Liver (tissue), 9 donors: ENCODE data around the gene MERTK. TPM values are rescaled to one million over a fixed set of nuclear protein-coding genes. Genes with fewer than 3 reads are reported as not detected.
A peak's percentile ranks its signal among the peaks of the same experiment; 100 is the strongest.
"Not testable (repeated sequence)": the region's sequence is repeated elsewhere in the genome, so short reads cannot be mapped to it uniquely, and the experiment has no call there.

Source experiments
- DNase-seq: peaks from one replicate; pipeline ENCODE4 v3.0.0-alpha.2; 2017; ENCODE audit warnings: low spot score
- H3K27ac ChIP-seq, 2 donors: one replicate each; pipeline ENCODE4 v1.7.0; 2013; ENCODE audit warnings: inconsistent platforms in 2 of 2, low read length in 2 of 2, control low read depth in 1 of 2, low read depth in 1 of 2, mild to moderate bottlenecking in 1 of 2
- H3K27me3 ChIP-seq, 4 donors: one replicate each; pipeline versions ENCODE4 v1.6.1 to v1.7.0; 2013; ENCODE audit warnings: low read length in 3 of 4, inconsistent platforms in 1 of 4, mild to moderate bottlenecking in 1 of 4, moderate library complexity in 1 of 4; ENCODE audit not compliant: control insufficient read depth in 4 of 4, insufficient read depth in 4 of 4
- H3K36me3 ChIP-seq, 4 donors: one replicate each; pipeline versions ENCODE4 v1.6.1 to v1.7.0; 2013; ENCODE audit warnings: low read length in 3 of 4, mild to moderate bottlenecking in 3 of 4, low read depth in 1 of 4, moderate library complexity in 1 of 4; ENCODE audit not compliant: control insufficient read depth in 4 of 4, insufficient read depth in 3 of 4
- H3K4me1 ChIP-seq, 4 donors: one replicate each; pipeline versions ENCODE4 v1.6.1 to v1.7.0; 2013; ENCODE audit warnings: low read length in 3 of 4, mild to moderate bottlenecking in 3 of 4, moderate library complexity in 1 of 4; ENCODE audit not compliant: control insufficient read depth in 4 of 4, insufficient read depth in 4 of 4
- H3K4me3 ChIP-seq, 3 donors: one replicate each; pipeline versions ENCODE4 v1.6.1 to v1.7.0; 2013; ENCODE audit warnings: low read length in 3 of 3, control low read depth in 1 of 3, low read depth in 1 of 3, mild to moderate bottlenecking in 1 of 3
- H3K9ac ChIP-seq, 2 donors: one replicate each; pipeline ENCODE4 v1.7.0; 2013; ENCODE audit warnings: low read length in 2 of 2, mild to moderate bottlenecking in 2 of 2, moderate library complexity in 2 of 2, control low read depth in 1 of 2, low read depth in 1 of 2
- H3K9me3 ChIP-seq, 4 donors: one replicate each; pipeline versions ENCODE4 v1.6.1 to v1.7.0; 2013; ENCODE audit warnings: low read length in 3 of 4; ENCODE audit not compliant: control insufficient read depth in 4 of 4
- ATF3 ChIP-seq: IDR thresholded peaks from 2 replicates; pipeline ENCODE4 v1.6.1; 2016; ENCODE audit warnings: antibody characterized with exemption
- CTCF ChIP-seq: fragments of 150-350 bp; IDR thresholded peaks from 2 replicates; pipeline ENCODE4 v1.5.1; 2017; ENCODE audit warnings: improper control_type of control experiment, low read depth, low read length; ENCODE audit not compliant: missing input control
- EGR1 ChIP-seq, 2 donors: IDR thresholded peaks; 2 replicates each; pipeline ENCODE4 v1.6.1; 2016 to 2018; ENCODE audit warnings: antibody characterized with exemption in 2 of 2, low read depth in 2 of 2
- FOXA1 ChIP-seq: IDR thresholded peaks from 2 replicates; pipeline ENCODE4 v1.6.1; 2016; ENCODE audit warnings: antibody characterized with exemption
- GABPA ChIP-seq, 2 donors: IDR thresholded peaks in 1 of 2; conservative IDR thresholded peaks in 1 of 2; 2 replicates each; pipeline ENCODE4 v1.6.1; 2016; ENCODE audit warnings: antibody characterized with exemption in 2 of 2, mild to moderate bottlenecking in 1 of 2, moderate library complexity in 1 of 2
- HNF4G ChIP-seq: IDR thresholded peaks from 2 replicates; pipeline ENCODE4 v1.6.1; 2016; ENCODE audit warnings: antibody characterized with exemption
- JUND ChIP-seq, 2 donors: IDR thresholded peaks; 2 replicates each; pipeline ENCODE4 v1.6.1; 2016; ENCODE audit warnings: antibody characterized with exemption in 2 of 2
- NR2F2 ChIP-seq: IDR thresholded peaks from 2 replicates; pipeline ENCODE4 v1.6.1; 2016; ENCODE audit warnings: antibody characterized with exemption
- RAD21 ChIP-seq, 2 donors: IDR thresholded peaks; 2 replicates each; pipeline ENCODE4 v1.6.1; 2016; ENCODE audit warnings: antibody characterized with exemption in 2 of 2, mild to moderate bottlenecking in 2 of 2
- REST ChIP-seq: IDR thresholded peaks from 2 replicates; pipeline ENCODE4 v1.6.1; 2016; ENCODE audit warnings: antibody characterized with exemption, mild to moderate bottlenecking
- SP1 ChIP-seq: IDR thresholded peaks from 2 replicates; pipeline ENCODE4 v1.6.1; 2018; ENCODE audit warnings: antibody characterized with exemption, mild to moderate bottlenecking
- TAF1 ChIP-seq: conservative IDR thresholded peaks from 2 replicates; pipeline ENCODE4 v1.6.1; 2016; ENCODE audit warnings: antibody characterized with exemption, mild to moderate bottlenecking
- WGBS: extraction: QIAGEN DNeasy Blood & Tissue Kit; methylation state at CpG from one replicate; pipeline ENCODE4 v1.1.7; 2013; 5-methylcytosine and 5-hydroxymethylcytosine counted together
- polyA plus RNA-seq, 2 donors: library from polyadenylated mRNA; stranded (reverse) in 1 of 2; unstranded in 1 of 2; fragments of 200-250 nt in 1 of 2; fragments of >200 nt in 1 of 2; fragmentation: Nextera tagmentation in 1 of 2; extraction: Ambion mirVana in 1 of 2; gene quantifications; one replicate each; pipeline versions ENCODE4 v1.2.1 to v1.2.3, GENCODE V29; 2013 to 2015
- total RNA-seq, 2 donors: library from RNA; depleted of rRNA; stranded (reverse); fragments of >200 nt; gene quantifications; one replicate each; pipeline ENCODE4 v1.2.3, GENCODE V29; 2014
- donor health status: healthy.
- donor health status: healthy.
- donor health status: healthy.
- donor health status: healthy.
- donor health status: healthy.

Gene MERTK
- total and polyA plus RNA-seq, 4 donors: 6.3 to 34.1 (median 8.2) TPM

- H3K4me1 ChIP-seq: peaks cover 0 to 2% (median 0%) of the 10 kb centered on the region in 4 donors
- peaks cover 0 to 3% (median 0%) of the 10 kb centered on the region in 4 donors for H3K36me3 ChIP-seq
- no peaks in the 10 kb centered on the region for H3K9me3 ChIP-seq
- no peak overlapping the region for H3K9ac ChIP-seq
- H3K27ac ChIP-seq: no peak overlapping the region
- DNase-seq: no peak
- no peak overlapping the region for H3K4me3 ChIP-seq
- 86% methylated on average over 1 of the region's 1 CpG for WGBS
- no peak for TF ChIP-seq GABPA (IDR thresholded peaks at IDR 0.05 in 1 of 2, conservative IDR thresholded peaks at IDR 0.05 in 1 of 2)
- TF ChIP-seq HNF4G: no peak
- no peak for TF ChIP-seq JUND (IDR thresholded peaks at IDR 0.05)
- TF ChIP-seq CTCF: peak; percentile 27
- no peak for TF ChIP-seq EGR1 (IDR thresholded peaks at IDR 0.05; ENCODE audit: low read depth in 2 of 2)
- TF ChIP-seq NR2F2: no peak
- TF ChIP-seq RAD21 (IDR thresholded peaks at IDR 0.05): peak in 1 of 2 donors; percentile 30
- no peak for TF ChIP-seq REST
- TF ChIP-seq FOXA1: no peak
- H3K27me3 ChIP-seq: no peaks in the 10 kb centered on the region
These were observed 60.5 kb downstream of the MERTK start for GRCh38 chr2:111958901-111959300.

GRCh38 chr2:111961663-111962062 lies 63.3 kb downstream of the MERTK start:
- Histone ChIP-seq H3K27me3 (no peaks in the 10 kb centered on the region), H3K36me3 (peaks cover under 1 to 8% (median 3%) of the 10 kb centered on the region in 4 donors), H3K4me3 (no peak overlapping the region), H3K27ac (no peak overlapping the region), H3K9ac (no peak overlapping the region), H3K9me3 (no peaks in the 10 kb centered on the region), H3K4me1 (peaks cover 0 to 2% (median 0%) of the 10 kb centered on the region in 4 donors)
- 84% methylated on average over 7 of the region's 7 CpGs for WGBS
- TF ChIP-seq FOXA1: no peak
- no peak for TF ChIP-seq SP1
- no peak for TF ChIP-seq TAF1
- no peak for TF ChIP-seq ATF3
- TF ChIP-seq JUND (IDR thresholded peaks at IDR 0.05): no peak
- no peak for DNase-seq

GRCh38 chr2:111963086-111963485 lies 64.7 kb downstream of the MERTK start:
- WGBS: 89% methylated on average over 8 of the region's 9 CpGs
- H3K36me3 ChIP-seq: peaks cover 5 to 10% (median 7%) of the 10 kb centered on the region in 4 donors
- not testable (repeated sequence) for H3K9ac ChIP-seq, H3K4me3 ChIP-seq, H3K4me1 ChIP-seq, H3K27ac ChIP-seq, H3K9me3 ChIP-seq, DNase-seq, H3K27me3 ChIP-seq

- H3K4me1 ChIP-seq, H3K27ac ChIP-seq, H3K9ac ChIP-seq, DNase-seq, H3K27me3 ChIP-seq, H3K4me3 ChIP-seq, H3K9me3 ChIP-seq: not testable (repeated sequence)
- peaks cover 5 to 12% (median 10%) of the 10 kb centered on the region in 4 donors for H3K36me3 ChIP-seq
- WGBS: 74% methylated on average over 4 of the region's 4 CpGs
These were observed 65.1 kb downstream of the MERTK start for GRCh38 chr2:111963508-111963907.
